HEK293 (cell line): ENCODE data around the gene OR1F1.
A peak's percentile ranks its signal among the peaks of the same experiment; 100 is the strongest.

Source experiments
- HIC1 ChIP-seq: fragments of 450-650 bp; formaldehyde crosslinking; IDR thresholded peaks from 2 replicates; pipeline ENCODE4 v1.5.1; 2016; ENCODE audit warnings: missing biosample characterization, missing genetic modification characterization
- KLF10 ChIP-seq: fragments of 450-650 bp; IDR thresholded peaks from 2 replicates; pipeline ENCODE4 v1.5.1; 2018; ENCODE audit warnings: missing biosample characterization, mild to moderate bottlenecking, missing genetic modification characterization
- PRDM10 ChIP-seq: fragments of 450-650 bp; formaldehyde crosslinking; IDR thresholded peaks from 2 replicates; pipeline ENCODE4 v1.5.1; 2016; ENCODE audit warnings: missing biosample characterization, missing genetic modification characterization
- SP7 ChIP-seq: fragments of 450-650 bp; formaldehyde crosslinking; IDR thresholded peaks from 2 replicates; pipeline ENCODE4 v1.5.1; 2016; ENCODE audit warnings: missing biosample characterization, missing genetic modification characterization
- ZBTB11 ChIP-seq: fragments of 450-650 bp; formaldehyde crosslinking; conservative IDR thresholded peaks from 2 replicates; pipeline ENCODE4 v1.5.1; 2016; ENCODE audit warnings: low read depth, missing biosample characterization, missing genetic modification characterization
- ZBTB44 ChIP-seq: fragments of 450-650 bp; IDR thresholded peaks from 2 replicates; pipeline ENCODE4 v1.5.1; 2018; ENCODE audit warnings: missing biosample characterization, mild to moderate bottlenecking, missing genetic modification characterization
- ZBTB48 ChIP-seq: fragments of 450-650 bp; formaldehyde crosslinking; IDR thresholded peaks from 2 replicates; pipeline ENCODE4 v1.5.1; 2016; ENCODE audit warnings: missing biosample characterization, missing genetic modification characterization
- ZFP37 ChIP-seq: fragments of 450-650 bp; formaldehyde crosslinking; IDR thresholded peaks from 2 replicates; pipeline ENCODE4 v1.5.1; 2016; ENCODE audit warnings: missing biosample characterization, missing genetic modification characterization
- ZIC2 ChIP-seq: fragments of 450-650 bp; formaldehyde crosslinking; IDR thresholded peaks from 2 replicates; pipeline ENCODE4 v1.5.1; 2016; ENCODE audit warnings: missing biosample characterization, missing genetic modification characterization
- ZNF10 ChIP-seq: fragments of 450-650 bp; formaldehyde crosslinking; IDR thresholded peaks from 2 replicates; pipeline ENCODE4 v1.5.1; 2017; ENCODE audit warnings: missing biosample characterization, missing genetic modification characterization
- ZNF112 ChIP-seq: fragments of 450-650 bp; formaldehyde crosslinking; IDR thresholded peaks from 2 replicates; pipeline ENCODE4 v1.5.0; 2017; ENCODE audit warnings: missing biosample characterization, missing genetic modification characterization
- ZNF133 ChIP-seq: fragments of 450-650 bp; formaldehyde crosslinking; IDR thresholded peaks from 2 replicates; pipeline ENCODE4 v1.5.1; 2016; ENCODE audit warnings: missing biosample characterization, missing genetic modification characterization
- ZNF24 ChIP-seq: fragments of 450-650 bp; formaldehyde crosslinking; IDR thresholded peaks from 2 replicates; pipeline ENCODE4 v1.5.1; 2016; ENCODE audit warnings: missing biosample characterization, missing genetic modification characterization
- ZNF416 ChIP-seq: fragments of 450-650 bp; formaldehyde crosslinking; IDR thresholded peaks from 2 replicates; pipeline ENCODE4 v1.5.1; 2016; ENCODE audit warnings: missing biosample characterization, missing genetic modification characterization
- ZNF423 ChIP-seq: fragments of 450-650 bp; formaldehyde crosslinking; IDR thresholded peaks from 2 replicates; pipeline ENCODE4 v1.5.1; 2016; ENCODE audit warnings: missing biosample characterization, missing genetic modification characterization
- ZNF48 ChIP-seq: fragments of 450-650 bp; formaldehyde crosslinking; IDR thresholded peaks from 2 replicates; pipeline ENCODE4 v1.5.1; 2016; ENCODE audit warnings: missing biosample characterization, missing genetic modification characterization
- ZNF555 ChIP-seq: fragments of 450-650 bp; formaldehyde crosslinking; conservative IDR thresholded peaks from 2 replicates; pipeline ENCODE4 v1.5.1; 2017; ENCODE audit warnings: missing biosample characterization, mild to moderate bottlenecking, missing genetic modification characterization, inconsistent platforms
- ZNF558 ChIP-seq: fragments of 450-650 bp; formaldehyde crosslinking; IDR thresholded peaks from 2 replicates; pipeline ENCODE4 v1.5.1; 2016; ENCODE audit warnings: missing biosample characterization, missing genetic modification characterization
- ZNF561 ChIP-seq: fragments of 450-650 bp; IDR thresholded peaks from 2 replicates; pipeline ENCODE4 v1.5.1; 2018; ENCODE audit warnings: missing biosample characterization, missing genetic modification characterization, borderline replicate concordance
- ZNF624 ChIP-seq: fragments of 450-650 bp; formaldehyde crosslinking; IDR thresholded peaks from 2 replicates; pipeline ENCODE4 v1.5.1; 2017; ENCODE audit warnings: missing biosample characterization, missing genetic modification characterization
- ZNF658 ChIP-seq: fragments of 450-650 bp; formaldehyde crosslinking; IDR thresholded peaks from 2 replicates; pipeline ENCODE4; 2016; ENCODE audit warnings: missing biosample characterization, missing genetic modification characterization
- ZNF701 ChIP-seq: fragments of 450-650 bp; formaldehyde crosslinking; IDR thresholded peaks from 2 replicates; pipeline ENCODE4 v1.5.1; 2016; ENCODE audit warnings: missing biosample characterization, missing genetic modification characterization
- ZNF837 ChIP-seq: fragments of 450-650 bp; formaldehyde crosslinking; IDR thresholded peaks from 2 replicates; pipeline ENCODE4 v1.5.1; 2016; ENCODE audit warnings: missing biosample characterization, missing genetic modification characterization
- TF ChIP-seq, protein P1 (sequence below): fragments of 450-650 bp; formaldehyde crosslinking; IDR thresholded peaks from 2 replicates; pipeline ENCODE4 v1.5.1; 2017; ENCODE audit warnings: missing biosample characterization, missing genetic modification characterization
- TF ChIP-seq, protein P2 (sequence below): fragments of 450-650 bp; formaldehyde crosslinking; IDR thresholded peaks from 2 replicates; pipeline ENCODE4 v1.5.1; 2017; ENCODE audit warnings: missing biosample characterization, missing genetic modification characterization

The OR1F1 gene

GRCh38 chr16:3175157-3176093, 12.6 kb upstream of the OR1F1 start (continued):
- TF ChIP-seq, protein P1, sequence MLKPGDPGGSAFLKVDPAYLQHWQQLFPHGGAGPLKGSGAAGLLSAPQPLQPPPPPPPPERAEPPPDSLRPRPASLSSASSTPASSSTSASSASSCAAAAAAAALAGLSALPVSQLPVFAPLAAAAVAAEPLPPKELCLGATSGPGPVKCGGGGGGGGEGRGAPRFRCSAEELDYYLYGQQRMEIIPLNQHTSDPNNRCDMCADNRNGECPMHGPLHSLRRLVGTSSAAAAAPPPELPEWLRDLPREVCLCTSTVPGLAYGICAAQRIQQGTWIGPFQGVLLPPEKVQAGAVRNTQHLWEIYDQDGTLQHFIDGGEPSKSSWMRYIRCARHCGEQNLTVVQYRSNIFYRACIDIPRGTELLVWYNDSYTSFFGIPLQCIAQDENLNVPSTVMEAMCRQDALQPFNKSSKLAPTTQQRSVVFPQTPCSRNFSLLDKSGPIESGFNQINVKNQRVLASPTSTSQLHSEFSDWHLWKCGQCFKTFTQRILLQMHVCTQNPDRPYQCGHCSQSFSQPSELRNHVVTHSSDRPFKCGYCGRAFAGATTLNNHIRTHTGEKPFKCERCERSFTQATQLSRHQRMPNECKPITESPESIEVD (tag by site-specific recombination) = no peak
- 0 out of 2 replicates have a peak, but pooled peaks have one; percentile 26 for TF ChIP-seq ZBTB48 (tag by site-specific recombination)
- TF ChIP-seq ZFP37 (tag by site-specific recombination) = 0 out of 2 replicates have a peak, but pooled peaks have one; percentile 39
- no peak for TF ChIP-seq ZNF558 (tag by site-specific recombination)
- TF ChIP-seq ZBTB11 (tag by site-specific recombination) = no peak
- TF ChIP-seq PRDM10 (tag by site-specific recombination) = peak; percentile 34; the same call in 1 of the 2 replicates
- no peak for TF ChIP-seq ZNF10 (tag by site-specific recombination)
- no peak for TF ChIP-seq ZNF423 (tag by site-specific recombination)
- 0 out of 2 replicates have a peak, but pooled peaks have one; percentile 18 for TF ChIP-seq HIC1 (tag by site-specific recombination)
- peak; percentile 79 for TF ChIP-seq ZIC2
- TF ChIP-seq ZNF133 (tag by site-specific recombination) = no peak
- no peak for TF ChIP-seq ZNF658 (tag by site-specific recombination)
- no peak for TF ChIP-seq ZNF416 (tag by site-specific recombination)
- TF ChIP-seq ZNF48 (tag by site-specific recombination) = no peak
- no peak for TF ChIP-seq ZNF701 (tag by site-specific recombination)
- TF ChIP-seq ZNF555 = no peak
- no peak for TF ChIP-seq ZNF837 (tag by site-specific recombination)
- peak; percentile 72 for TF ChIP-seq SP7 (tag by site-specific recombination)
- TF ChIP-seq ZNF624 (tag by site-specific recombination) = no peak
- peak; percentile 78; the same call in 1 of the 2 replicates for TF ChIP-seq ZNF24 (tag by site-specific recombination)
- peak; percentile 84 for TF ChIP-seq ZNF561 (tag by site-specific recombination)
- no peak for TF ChIP-seq ZBTB44 (tag by site-specific recombination)
- TF ChIP-seq, protein P2, sequence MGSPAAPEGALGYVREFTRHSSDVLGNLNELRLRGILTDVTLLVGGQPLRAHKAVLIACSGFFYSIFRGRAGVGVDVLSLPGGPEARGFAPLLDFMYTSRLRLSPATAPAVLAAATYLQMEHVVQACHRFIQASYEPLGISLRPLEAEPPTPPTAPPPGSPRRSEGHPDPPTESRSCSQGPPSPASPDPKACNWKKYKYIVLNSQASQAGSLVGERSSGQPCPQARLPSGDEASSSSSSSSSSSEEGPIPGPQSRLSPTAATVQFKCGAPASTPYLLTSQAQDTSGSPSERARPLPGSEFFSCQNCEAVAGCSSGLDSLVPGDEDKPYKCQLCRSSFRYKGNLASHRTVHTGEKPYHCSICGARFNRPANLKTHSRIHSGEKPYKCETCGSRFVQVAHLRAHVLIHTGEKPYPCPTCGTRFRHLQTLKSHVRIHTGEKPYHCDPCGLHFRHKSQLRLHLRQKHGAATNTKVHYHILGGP (tag by site-specific recombination) = no peak
- no peak for TF ChIP-seq ZNF112
- TF ChIP-seq KLF10 = peak; percentile 54; the same call in 1 of the 2 replicates
